Measurements from ENCODE around the gene LRRFIP2.

LRRFIP2 gene

DNA sequence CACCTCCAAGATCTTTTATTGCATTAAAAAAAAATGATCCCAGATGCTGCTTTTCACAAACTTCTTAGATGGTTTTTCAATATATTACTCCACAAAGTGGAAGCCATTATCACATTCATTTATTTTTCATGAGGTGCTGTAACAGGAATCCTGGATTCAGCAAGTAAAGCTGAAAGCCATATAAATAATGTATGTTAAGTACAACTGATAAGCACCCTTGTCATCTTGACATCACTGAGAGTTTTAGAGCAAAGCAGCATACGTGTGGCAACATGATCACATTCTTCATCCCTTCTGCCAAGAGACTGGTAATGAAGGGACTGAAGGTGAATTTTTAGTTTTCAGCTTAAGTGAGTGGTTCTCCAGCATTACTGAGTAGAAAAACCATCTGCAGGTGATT is 44.9 kb upstream of the LRRFIP2 start:
- TF ChIP-seq CTBP1 (IDR thresholded peaks at IDR 0.05; ENCODE audit: borderline replicate concordance) (no peak), FOXA1 (IDR thresholded peaks at IDR 0.05) (no peak), LEF1 (IDR thresholded peaks at IDR 0.05; ENCODE audit: borderline replicate concordance) (no peak), ZNF384 (IDR thresholded peaks at IDR 0.05) (no peak), L3MBTL2 (conservative IDR thresholded peaks at IDR 0.05) (no peak), BHLHE40 (IDR thresholded peaks at IDR 0.05; ENCODE audit: borderline replicate concordance) (no peak), FOXK2 (IDR thresholded peaks at IDR 0.05) (no peak), ELF4 (IDR thresholded peaks at IDR 0.05) (no peak), NFRKB (IDR thresholded peaks at IDR 0.05) (no peak), ARNT (IDR thresholded peaks at IDR 0.05) (no peak), FOXM1 (IDR thresholded peaks at IDR 0.05; ENCODE audit: borderline replicate concordance) (no peak), HDGF (IDR thresholded peaks at IDR 0.05; ENCODE audit: borderline replicate concordance) (no peak), SUZ12 (IDR thresholded peaks at IDR 0.05) (no peak), TARDBP (IDR thresholded peaks at IDR 0.05) (no peak)
- TF ChIP-seq, protein P1, sequence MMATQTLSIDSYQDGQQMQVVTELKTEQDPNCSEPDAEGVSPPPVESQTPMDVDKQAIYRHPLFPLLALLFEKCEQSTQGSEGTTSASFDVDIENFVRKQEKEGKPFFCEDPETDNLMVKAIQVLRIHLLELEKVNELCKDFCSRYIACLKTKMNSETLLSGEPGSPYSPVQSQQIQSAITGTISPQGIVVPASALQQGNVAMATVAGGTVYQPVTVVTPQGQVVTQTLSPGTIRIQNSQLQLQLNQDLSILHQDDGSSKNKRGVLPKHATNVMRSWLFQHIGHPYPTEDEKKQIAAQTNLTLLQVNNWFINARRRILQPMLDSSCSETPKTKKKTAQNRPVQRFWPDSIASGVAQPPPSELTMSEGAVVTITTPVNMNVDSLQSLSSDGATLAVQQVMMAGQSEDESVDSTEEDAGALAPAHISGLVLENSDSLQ (IDR thresholded peaks at IDR 0.05), result no peak
- ChIA-PET POLR2A (no interaction called here), CTCF (interaction anchor here (0.6 kb wide), 1 partner anchor 890 kb away, joined by 3 read pairs; no protein-coding TSS in a partner anchor)
- no peak for DNase-seq (ENCODE audit: extremely low spot score)

DNA sequence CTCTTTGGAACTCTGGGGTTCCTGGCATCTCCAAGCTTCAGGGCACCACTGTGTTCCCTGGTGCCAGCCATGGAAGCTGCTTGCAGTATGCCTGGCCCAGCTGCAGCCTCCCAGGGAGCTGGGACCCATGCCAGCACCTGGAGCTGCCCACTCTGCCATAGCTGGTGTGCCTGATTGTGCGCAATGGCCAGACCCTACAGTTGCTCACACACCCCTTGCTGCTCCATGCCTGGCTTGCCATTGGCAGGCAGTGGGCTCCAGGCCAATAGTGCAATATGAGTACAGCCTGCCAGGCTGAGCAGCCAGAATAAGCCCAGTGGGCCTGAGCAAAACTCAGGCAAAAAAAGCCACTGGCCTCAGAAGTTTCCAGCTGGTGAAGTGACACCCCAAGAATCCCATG is 43.8 kb upstream of the LRRFIP2 start:
- CTCF ChIA-PET, result no interaction called here
- no peak for DNase-seq (ENCODE audit: extremely low spot score)
- no peak for TF ChIP-seq FOXM1 (IDR thresholded peaks at IDR 0.05; ENCODE audit: borderline replicate concordance)
- TF ChIP-seq SP1 (IDR thresholded peaks at IDR 0.05), result no peak
- TF ChIP-seq FOXA1 (IDR thresholded peaks at IDR 0.05), result no peak
- no peak for TF ChIP-seq HDGF (IDR thresholded peaks at IDR 0.05; ENCODE audit: borderline replicate concordance)
- TF ChIP-seq L3MBTL2 (conservative IDR thresholded peaks at IDR 0.05), result no peak
- TF ChIP-seq FOXK2 (IDR thresholded peaks at IDR 0.05), result no peak
- no peak for TF ChIP-seq LEF1 (IDR thresholded peaks at IDR 0.05; ENCODE audit: borderline replicate concordance)
- TF ChIP-seq, protein P1 (IDR thresholded peaks at IDR 0.05), result no peak
- TF ChIP-seq TARDBP (IDR thresholded peaks at IDR 0.05), result no peak
- TF ChIP-seq ZNF384 (IDR thresholded peaks at IDR 0.05), result no peak
- TF ChIP-seq ELF4 (IDR thresholded peaks at IDR 0.05), result no peak
- POLR2A ChIA-PET, result no interaction called here

DNA sequence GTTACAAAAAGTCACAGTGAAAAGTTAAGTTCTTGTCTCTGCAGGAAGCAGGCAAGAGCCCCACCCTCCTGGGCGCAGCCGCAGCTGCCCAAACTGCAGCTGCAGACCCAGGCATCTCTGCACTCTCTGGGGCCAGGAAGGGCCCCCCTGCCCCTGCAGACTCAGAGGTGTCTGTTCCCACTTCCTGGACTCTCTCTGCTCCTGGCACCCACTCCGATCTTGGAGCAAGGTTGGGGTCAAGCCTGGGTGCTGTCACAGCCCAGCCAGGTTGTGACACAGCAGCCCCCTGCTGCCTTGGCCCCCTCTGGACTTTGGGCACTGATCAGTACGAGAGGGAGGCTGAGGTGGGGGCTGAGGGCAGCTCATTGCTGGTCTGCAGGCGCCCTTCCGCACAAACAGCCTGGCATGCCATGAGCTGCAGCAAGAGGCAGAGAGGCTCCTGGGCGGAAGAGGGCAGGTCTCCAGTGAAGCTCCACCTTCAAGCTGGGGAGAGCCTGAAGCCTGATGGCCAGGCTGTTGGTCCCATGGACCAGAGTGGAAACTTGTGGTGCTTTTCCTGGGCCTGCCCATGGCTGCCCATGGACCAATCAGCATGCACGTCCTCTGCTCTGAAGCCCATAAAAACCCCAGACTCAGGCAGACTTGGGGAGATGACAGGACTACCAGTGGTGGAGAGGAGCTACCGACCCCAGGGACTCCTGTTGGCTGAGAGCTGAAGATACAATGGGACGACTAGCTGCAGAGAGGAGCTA is 42.9 kb upstream of the LRRFIP2 start:
- TF ChIP-seq HDGF (IDR thresholded peaks at IDR 0.05; ENCODE audit: borderline replicate concordance) (no peak), ARNT (IDR thresholded peaks at IDR 0.05) (no peak), BHLHE40 (IDR thresholded peaks at IDR 0.05; ENCODE audit: borderline replicate concordance) (no peak), L3MBTL2 (conservative IDR thresholded peaks at IDR 0.05) (no peak), TARDBP (IDR thresholded peaks at IDR 0.05) (no peak), SUZ12 (IDR thresholded peaks at IDR 0.05) (no peak), ZNF384 (IDR thresholded peaks at IDR 0.05) (no peak), FOXA1 (IDR thresholded peaks at IDR 0.05) (no peak), LEF1 (IDR thresholded peaks at IDR 0.05; ENCODE audit: borderline replicate concordance) (no peak), SP1 (IDR thresholded peaks at IDR 0.05) (no peak), CTBP1 (IDR thresholded peaks at IDR 0.05; ENCODE audit: borderline replicate concordance) (no peak), FOXK2 (IDR thresholded peaks at IDR 0.05) (no peak), NFRKB (IDR thresholded peaks at IDR 0.05) (no peak), FOXM1 (IDR thresholded peaks at IDR 0.05; ENCODE audit: borderline replicate concordance) (no peak), ELF4 (IDR thresholded peaks at IDR 0.05) (no peak)
- TF ChIP-seq, protein P1 (IDR thresholded peaks at IDR 0.05), result no peak
- CTCF ChIA-PET, result no interaction called here
- POLR2A ChIA-PET, result no interaction called here

DNA sequence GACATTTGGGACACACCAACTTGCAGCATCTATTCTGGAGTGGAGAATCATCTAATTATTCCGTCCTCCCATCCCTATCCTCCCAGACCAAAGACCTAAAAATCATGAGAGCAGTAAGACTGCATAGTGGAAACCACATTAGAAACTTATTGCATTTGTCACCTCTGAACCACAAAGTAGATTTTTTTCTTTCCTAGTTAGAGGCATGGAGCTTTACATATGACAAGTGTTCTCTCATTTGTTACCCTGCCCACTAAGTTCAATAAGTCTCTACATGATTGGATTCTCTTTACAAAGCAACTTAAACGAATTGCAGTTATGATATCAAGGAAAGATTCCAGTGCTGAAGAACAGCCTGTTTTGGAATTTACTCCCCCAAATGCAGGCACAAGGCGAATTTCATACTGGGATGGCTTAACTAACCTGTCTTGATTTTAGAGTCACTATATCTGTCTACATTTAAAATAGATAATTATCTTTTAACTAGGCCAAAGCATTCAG is 42.3 kb upstream of the LRRFIP2 start:
- DNase-seq (ENCODE audit: extremely low spot score), result no peak
- CTCF ChIA-PET, result no interaction called here
- no peak for TF ChIP-seq SUZ12 (IDR thresholded peaks at IDR 0.05)
- no peak for TF ChIP-seq CTBP1 (IDR thresholded peaks at IDR 0.05; ENCODE audit: borderline replicate concordance)
- no peak for TF ChIP-seq FOXK2 (IDR thresholded peaks at IDR 0.05)
- TF ChIP-seq BHLHE40 (IDR thresholded peaks at IDR 0.05; ENCODE audit: borderline replicate concordance), result no peak
- TF ChIP-seq ZNF384 (IDR thresholded peaks at IDR 0.05), result no peak
- TF ChIP-seq LEF1 (IDR thresholded peaks at IDR 0.05; ENCODE audit: borderline replicate concordance), result no peak
- no peak for TF ChIP-seq FOXA1 (IDR thresholded peaks at IDR 0.05)
- POLR2A ChIA-PET, result no interaction called here

More for the DNA sequence above, 42.9 kb upstream of the LRRFIP2 start:
- no peak for DNase-seq (ENCODE audit: extremely low spot score)

DNA sequence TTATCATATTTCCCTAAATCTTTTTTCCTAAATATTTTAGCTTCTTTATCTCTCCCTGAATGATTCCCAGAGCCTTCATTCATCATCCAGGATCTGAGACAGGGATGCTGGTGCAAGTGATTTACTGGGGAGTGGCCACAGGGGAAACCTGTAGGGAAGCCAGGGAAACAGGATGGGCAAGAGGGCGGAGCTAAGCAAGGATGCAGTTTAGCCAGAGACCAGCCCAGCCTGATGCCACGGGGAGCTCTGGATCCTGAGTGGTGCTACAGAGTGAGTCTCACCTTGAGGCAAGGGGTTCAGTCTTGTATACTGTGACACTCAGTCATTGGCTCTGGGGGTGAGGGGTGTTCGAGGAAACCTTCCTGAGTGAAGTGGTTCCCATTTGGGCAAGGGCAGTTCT is 39.7 kb upstream of the LRRFIP2 start:
- CTCF ChIA-PET, result interaction anchor here (0.6 to 1.2 kb wide), 3 partner anchors 10 to 147 kb away, joined by 3 to 11 read pairs (median 7); no protein-coding TSS in a partner anchor
- TF ChIP-seq SP1 (IDR thresholded peaks at IDR 0.05), result no peak
- TF ChIP-seq FOXA1 (IDR thresholded peaks at IDR 0.05), result no peak
- no peak for TF ChIP-seq FOXK2 (IDR thresholded peaks at IDR 0.05)
- no peak for TF ChIP-seq ZNF384 (IDR thresholded peaks at IDR 0.05)
- TF ChIP-seq CTBP1 (IDR thresholded peaks at IDR 0.05; ENCODE audit: borderline replicate concordance), result no peak
- no peak for TF ChIP-seq HDGF (IDR thresholded peaks at IDR 0.05; ENCODE audit: borderline replicate concordance)
- TF ChIP-seq, protein P1 (IDR thresholded peaks at IDR 0.05), result no peak
- no peak for TF ChIP-seq ARNT (IDR thresholded peaks at IDR 0.05)
- TF ChIP-seq TARDBP (IDR thresholded peaks at IDR 0.05), result no peak
- no peak for TF ChIP-seq L3MBTL2 (conservative IDR thresholded peaks at IDR 0.05)
- no peak for TF ChIP-seq ELF4 (IDR thresholded peaks at IDR 0.05)
- no peak for TF ChIP-seq FOXM1 (IDR thresholded peaks at IDR 0.05; ENCODE audit: borderline replicate concordance)
- TF ChIP-seq NFRKB (IDR thresholded peaks at IDR 0.05), result no peak
- no peak for TF ChIP-seq SUZ12 (IDR thresholded peaks at IDR 0.05)
- no peak for TF ChIP-seq BHLHE40 (IDR thresholded peaks at IDR 0.05; ENCODE audit: borderline replicate concordance)
- no peak for TF ChIP-seq LEF1 (IDR thresholded peaks at IDR 0.05; ENCODE audit: borderline replicate concordance)
- DNase-seq (ENCODE audit: extremely low spot score), result no peak
- POLR2A ChIA-PET, result no interaction called here
